A549 (cell line): ENCODE measurements around the gene ST3GAL5. TPM values are rescaled to one million over a fixed set of nuclear protein-coding genes. Genes with fewer than 3 reads are reported as not detected.
A peak's percentile ranks its signal among the peaks of the same experiment; 100 is the strongest.

Experiments
- ATAC-seq, 2 experiments: fragments of 200-7000 bp in 1 of 2; fragments of >200 bp in 1 of 2; cut with Nextera tagmentation in 1 of 2; cut with Tn5 transposase in 1 of 2; 3 replicates each; pipeline versions ENCODE4 v1.8.0 to v1.9.1; 2018 to 2020; ENCODE audit warnings: mild to moderate bottlenecking in 1 of 2, moderate library complexity in 1 of 2
- CTCF ChIA-PET: fragments of 300-600 bp; sonication (Branson Sonifier 250); formaldehyde crosslinking; extraction: SDS; loops from one replicate; lab custom pipeline; 2021; ENCODE audit warnings: antibody characterized with exemption, inconsistent platforms; lab: Yijun Ruan, JAX
- POLR2A ChIA-PET: fragments of 350-600 bp; formaldehyde crosslinking; extraction: SDS; loops from one replicate; lab custom pipeline; 2021; ENCODE audit warnings: antibody characterized with exemption, inconsistent platforms; lab: Yijun Ruan, JAX
- DNase-seq, 2 experiments: peaks; one replicate each; pipeline versions ENCODE4 v3.0.0 to v3.0.0-alpha.2; 2011 to 2016; ENCODE audit warnings: low read depth in 1 of 2, low spot score in 1 of 2
- FAIRE-seq: peaks from 2 replicates; lab custom pipeline; 2011; peaks lifted over from hg19 to GRCh38; lab: Jason Lieb, UNC
- H3K27ac ChIP-seq, 2 experiments: fragments of >200 bp; sonication (Bioruptor Twin); formaldehyde crosslinking; 3 replicates each; pipeline ENCODE4 v1.5.1; 2016 to 2017
- H3K4me1 ChIP-seq: fragments of >200 bp; sonication (Bioruptor Twin); formaldehyde crosslinking; 3 replicates; pipeline ENCODE4 v1.6.1; 2016
- H3K4me2 ChIP-seq: fragments of >200 bp; sonication (Bioruptor Twin); formaldehyde crosslinking; 3 replicates; pipeline ENCODE4 v1.6.1; 2016
- H3K4me3 ChIP-seq: fragments of >200 bp; sonication (Bioruptor Twin); formaldehyde crosslinking; 3 replicates; pipeline ENCODE4 v1.5.1; 2016
- H3K9me3 ChIP-seq: fragments of >200 bp; sonication (Bioruptor Twin); formaldehyde crosslinking; 3 replicates; pipeline ENCODE4 v1.6.1; 2016
- BHLHE40 ChIP-seq: IDR thresholded peaks from 2 replicates; pipeline ENCODE4 v1.6.1; 2012; ENCODE audit warnings: low read depth, low read length, inconsistent platforms
- CBX2 ChIP-seq: fragments of 200-600 bp; sonication (generic); IDR thresholded peaks from 2 replicates; pipeline ENCODE4 v1.6.1; 2016; ENCODE audit warnings: low read depth, mild to moderate bottlenecking, borderline replicate concordance
- CEBPB ChIP-seq, 2 experiments: fragments of >200 bp in 1 of 2; sonication (Bioruptor Twin) in 1 of 2; formaldehyde crosslinking in 1 of 2; IDR thresholded peaks; 2 replicates each; pipeline ENCODE4 v1.6.1; 2012 to 2016
- CHD2 ChIP-seq: fragments of 150-350 bp; IDR thresholded peaks from 2 replicates; pipeline ENCODE4 v1.6.1; 2014; ENCODE audit warnings: low read length; ENCODE audit not compliant: partially characterized antibody
- CTCF ChIP-seq: fragments of >200 bp; sonication (Bioruptor Twin); formaldehyde crosslinking; IDR thresholded peaks from 3 replicates; pipeline ENCODE4 v1.5.1; 2016
- E2F6 ChIP-seq: IDR thresholded peaks from 2 replicates; pipeline ENCODE4 v1.6.1; 2012; ENCODE audit warnings: low read depth, borderline replicate concordance
- EHF ChIP-seq: fragments of 250-450 bp; sonication (Bioruptor Pico); IDR thresholded peaks from 2 replicates; pipeline ENCODE4 v1.5.0; 2020; ENCODE audit warnings: mild to moderate bottlenecking
- EP300 ChIP-seq, 2 experiments: fragments of >200 bp; sonication (Bioruptor Twin); formaldehyde crosslinking; IDR thresholded peaks; 2 replicates in 1 of 2; 3 replicates in 1 of 2; pipeline ENCODE4 v1.6.1; 2016 to 2017
- FOSB ChIP-seq: fragments of 250-450 bp; sonication (Bioruptor Pico); IDR thresholded peaks from 2 replicates; pipeline ENCODE4 v1.5.0; 2020; ENCODE audit warnings: mild to moderate bottlenecking, moderate library complexity
- FOSL2 ChIP-seq, 2 experiments: fragments of 450-650 bp in 1 of 2; fragments of >200 bp in 1 of 2; sonication (Bioruptor Twin) in 1 of 2; formaldehyde crosslinking; IDR thresholded peaks; 2 replicates each; pipeline versions ENCODE4 v1.5.0 to v1.6.1; 2016 to 2020; ENCODE audit warnings: mild to moderate bottlenecking in 1 of 2, moderate library complexity in 1 of 2
- GATA3 ChIP-seq: IDR thresholded peaks from 2 replicates; pipeline ENCODE4 v1.6.1; 2012; ENCODE audit warnings: borderline replicate concordance
- HES2 ChIP-seq: fragments of >200 bp; sonication (Bioruptor Twin); formaldehyde crosslinking; IDR thresholded peaks from 2 replicates; pipeline ENCODE4 v1.6.1; 2016
- HMGXB4 ChIP-seq: fragments of 250-450 bp; sonication (Bioruptor Pico); IDR thresholded peaks from 2 replicates; pipeline ENCODE4 v1.5.0; 2021; ENCODE audit warnings: mild to moderate bottlenecking, moderate library complexity, borderline replicate concordance
- NFE2L2 ChIP-seq: fragments of 150-350 bp; conservative IDR thresholded peaks from 2 replicates; pipeline ENCODE4 v1.6.1; 2014; ENCODE audit warnings: low read length
- POLR2AphosphoS2 ChIP-seq: conservative IDR thresholded peaks from 2 replicates; pipeline ENCODE4 v1.6.1; 2012; ENCODE audit warnings: low read length, improper control_type of control experiment, inconsistent platforms
- RCOR1 ChIP-seq: fragments of 150-350 bp; IDR thresholded peaks from 2 replicates; pipeline ENCODE4 v1.6.1; 2014; ENCODE audit warnings: antibody characterized with exemption, low read length, low read depth
- REST ChIP-seq: fragments of 200-600 bp; sonication (generic); IDR thresholded peaks from 2 replicates; pipeline ENCODE4 v1.6.1; 2016; ENCODE audit warnings: antibody characterized with exemption, mild to moderate bottlenecking, moderate library complexity
- TFCP2L1 ChIP-seq: fragments of 250-450 bp; sonication (Bioruptor Pico); IDR thresholded peaks from 2 replicates; pipeline ENCODE4 v1.5.0; 2021; ENCODE audit warnings: mild to moderate bottlenecking
- TP53 ChIP-seq: fragments of 250-450 bp; sonication (Bioruptor Pico); IDR thresholded peaks from 2 replicates; pipeline ENCODE4 v1.5.0; 2021; ENCODE audit warnings: mild to moderate bottlenecking, moderate library complexity
- ZFP36 ChIP-seq: fragments of 450-650 bp; IDR thresholded peaks from 2 replicates; pipeline ENCODE4 v1.6.1; 2014; ENCODE audit warnings: borderline replicate concordance; ENCODE audit not compliant: partially characterized antibody
- WGBS: methylation state at CpG from one replicate; pipeline ENCODE4 v1.1.6; 2017; ENCODE audit errors: missing lambda C conversion rate; 5-methylcytosine and 5-hydroxymethylcytosine counted together
- polyA plus RNA-seq, 4 experiments: library from polyadenylated mRNA; depleted of rRNA in 3 of 4; stranded (reverse); fragments of >200 nt; fragmentation: RNase III in 1 of 4; extraction: RNeasy Plus Mini Kit Qiagen cat#74134 plus additional on column Dnase treatment in 1 of 4; gene quantifications; 2 replicates in 3 of 4; 3 replicates in 1 of 4; pipeline ENCODE4 v1.2.3, GENCODE V29; 2011 to 2017

Gene ST3GAL5
- polyA plus RNA-seq, 2 of the 4 experiments (the other 2 are of a cell fraction), result 36.9 to 119 TPM

- ATAC-seq (no peak), FAIRE-seq (no peak), DNase-seq (peak in 1 of 2 experiments; percentile 45)
- ChIA-PET POLR2A (no interaction called here), CTCF (interaction anchor here (0.7 to 5.4 kb wide), 10 partner anchors 8 to 292 kb away, joined by 3 to 28 read pairs (median 4); partner anchors contain the start of gene ST3GAL5)
- Histone ChIP-seq H3K9me3 (no peaks in the 10 kb centered on the region), H3K27ac (peak overlapping the region; percentile 62 to 82), H3K4me1 (peaks cover 74% of the 10 kb centered on the region), H3K4me3 (no peak overlapping the region), H3K4me2 (peak overlapping the region; percentile 46)
- 87% methylated on average over 19 of the region's 19 CpGs for WGBS
- TF ChIP-seq EHF (CRISPR knock-in tag), result no peak
- peak; percentile 55; the same call in 1 of the 2 replicates for TF ChIP-seq GATA3
- TF ChIP-seq FOSL2 (IDR thresholded peaks at IDR 0.05), result no peak
- no peak; the same call in 1 of the 2 replicates for TF ChIP-seq FOSL2 (CRISPR knock-in tag; IDR thresholded peaks at IDR 0.05)
- no peak for TF ChIP-seq HES2
Measured at GRCh38 chr2:85929096-85930050, 40.6 kb upstream of the ST3GAL5 start.

- CTCF ChIA-PET, result interaction anchor here (0.9 to 5.4 kb wide), 9 partner anchors 12 to 290 kb away, joined by 3 to 28 read pairs (median 3); no protein-coding TSS in a partner anchor
- peak overlapping the region; percentile 69 to 82 for H3K27ac ChIP-seq
- DNase-seq, result no peak
Measured at GRCh38 chr2:85926931-85927661, 38.3 kb upstream of the ST3GAL5 start.

GRCh38 chr2:85926526-85926925 lies 37.7 kb upstream of the ST3GAL5 start:
- ATAC-seq (no peak), DNase-seq (no peak), FAIRE-seq (no peak)
- Histone ChIP-seq H3K27ac (peak overlapping the region; percentile 69 to 82), H3K4me1 (peaks cover 73% of the 10 kb centered on the region), H3K9me3 (no peaks in the 10 kb centered on the region), H3K4me2 (peak overlapping the region; percentile 44; the same call in 2 of the 3 replicates), H3K4me3 (no peak overlapping the region)
- 84% methylated on average over 5 of the region's 5 CpGs for WGBS
- ChIA-PET POLR2A (no interaction called here), CTCF (interaction anchor here (1.1 to 5.4 kb wide), 5 partner anchors 37 to 152 kb away, joined by 3 to 28 read pairs (median 6); no protein-coding TSS in a partner anchor)
- TF ChIP-seq CTCF (no peak), HMGXB4 (no peak), FOSB (CRISPR knock-in tag) (no peak), HES2 (no peak), CBX2 (no peak), RCOR1 (no peak), POLR2AphosphoS2 (no peak), CHD2 (no peak), TP53 (CRISPR knock-in tag) (no peak), CEBPB (IDR thresholded peaks at IDR 0.05) (no peak), BHLHE40 (no peak), ZFP36 (no peak), EP300 (IDR thresholded peaks at IDR 0.05) (no peak), E2F6 (no peak), TFCP2L1 (no peak), REST (no peak)

More at GRCh38 chr2:85926931-85927661, 38.3 kb upstream of the ST3GAL5 start:
- TF ChIP-seq CEBPB (IDR thresholded peaks at IDR 0.05) (peak in 1 of 2 experiments; percentile 13; a peak in 1 of 4 replicates), NFE2L2 (no peak)
- peaks cover 73% of the 10 kb centered on the region for H3K4me1 ChIP-seq
- no peaks in the 10 kb centered on the region for H3K9me3 ChIP-seq
- FAIRE-seq (no peak), ATAC-seq (peak; percentile 15 to 17; a peak in 3 of 6 replicates)
- H3K4me2 ChIP-seq, result peak overlapping the region; percentile 44
- POLR2A ChIA-PET, result no interaction called here
- no peak overlapping the region for H3K4me3 ChIP-seq
- 58% methylated on average over 7 of the region's 9 CpGs for WGBS
